ENCODE data around the gene GAB1.
A peak's percentile ranks its signal among the peaks of the same experiment; 100 is the strongest.

Gene GAB1

GRCh38 chr4:143394739-143395453 is 58.2 kb downstream of the GAB1 start:
- H3K4me3 ChIP-seq (ENCODE audit: low read depth, low read length), result no peak overlapping the region
- TF ChIP-seq, protein P1, sequence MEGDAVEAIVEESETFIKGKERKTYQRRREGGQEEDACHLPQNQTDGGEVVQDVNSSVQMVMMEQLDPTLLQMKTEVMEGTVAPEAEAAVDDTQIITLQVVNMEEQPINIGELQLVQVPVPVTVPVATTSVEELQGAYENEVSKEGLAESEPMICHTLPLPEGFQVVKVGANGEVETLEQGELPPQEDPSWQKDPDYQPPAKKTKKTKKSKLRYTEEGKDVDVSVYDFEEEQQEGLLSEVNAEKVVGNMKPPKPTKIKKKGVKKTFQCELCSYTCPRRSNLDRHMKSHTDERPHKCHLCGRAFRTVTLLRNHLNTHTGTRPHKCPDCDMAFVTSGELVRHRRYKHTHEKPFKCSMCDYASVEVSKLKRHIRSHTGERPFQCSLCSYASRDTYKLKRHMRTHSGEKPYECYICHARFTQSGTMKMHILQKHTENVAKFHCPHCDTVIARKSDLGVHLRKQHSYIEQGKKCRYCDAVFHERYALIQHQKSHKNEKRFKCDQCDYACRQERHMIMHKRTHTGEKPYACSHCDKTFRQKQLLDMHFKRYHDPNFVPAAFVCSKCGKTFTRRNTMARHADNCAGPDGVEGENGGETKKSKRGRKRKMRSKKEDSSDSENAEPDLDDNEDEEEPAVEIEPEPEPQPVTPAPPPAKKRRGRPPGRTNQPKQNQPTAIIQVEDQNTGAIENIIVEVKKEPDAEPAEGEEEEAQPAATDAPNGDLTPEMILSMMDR (conservative IDR thresholded peaks at IDR 0.05; ENCODE audit: low read depth, low read length), result no peak
- DNase-seq (ENCODE audit: low read depth), result no peak

- no peak for DNase-seq (ENCODE audit: low read depth)
- TF ChIP-seq, protein P1 (conservative IDR thresholded peaks at IDR 0.05; ENCODE audit: low read depth, low read length), result peak; percentile 38
- no peak overlapping the region for H3K4me3 ChIP-seq (ENCODE audit: low read depth, low read length)
Measured at GRCh38 chr4:143396695-143397094, 60.0 kb downstream of the GAB1 start.

DNA sequence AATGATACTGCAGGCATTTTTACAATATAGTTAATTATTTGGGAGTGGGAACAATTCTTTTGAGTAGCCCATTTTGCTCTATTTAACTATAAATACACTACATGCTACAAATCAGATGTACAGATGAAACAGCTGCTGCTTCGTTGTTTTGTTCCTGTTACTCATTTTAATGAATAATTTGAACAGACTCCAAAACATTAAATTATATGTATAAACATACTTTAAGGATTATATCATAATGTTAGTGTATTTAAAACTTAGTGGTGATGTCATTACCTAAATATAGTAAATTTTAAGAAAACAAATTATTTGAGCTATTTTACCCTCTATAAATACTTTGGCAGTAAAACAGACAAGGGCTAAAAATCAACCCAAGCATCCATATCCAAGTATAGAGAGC is 60.7 kb downstream of the GAB1 start:
- TF ChIP-seq, protein P1 (conservative IDR thresholded peaks at IDR 0.05; ENCODE audit: low read depth, low read length), result no peak
- H3K4me3 ChIP-seq (ENCODE audit: low read depth, low read length), result no peak overlapping the region
- no peak for DNase-seq (ENCODE audit: low read depth)

DNA sequence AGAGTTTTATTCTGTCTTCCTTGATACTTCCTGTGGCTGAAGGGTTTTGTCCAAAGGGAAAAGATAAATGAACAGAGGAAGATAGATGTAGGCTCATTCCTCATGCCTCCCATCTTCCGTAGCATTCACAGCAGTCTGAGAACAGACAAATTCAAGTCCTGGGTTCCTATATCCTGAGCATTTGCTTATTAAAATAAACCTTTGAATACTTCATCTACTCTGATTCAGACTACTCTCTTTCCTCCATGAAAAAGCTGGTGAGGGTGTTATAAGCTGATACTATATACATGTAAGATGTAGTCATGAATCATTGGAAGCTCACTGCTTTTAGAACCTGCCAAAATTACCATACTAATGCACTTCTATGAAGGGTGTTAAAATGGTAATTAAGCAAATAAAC is 61.2 kb downstream of the GAB1 start:
- TF ChIP-seq, protein P1 (conservative IDR thresholded peaks at IDR 0.05; ENCODE audit: low read depth, low read length), result no peak
- H3K4me3 ChIP-seq (ENCODE audit: low read depth, low read length), result no peak overlapping the region
- no peak for DNase-seq (ENCODE audit: low read depth)

DNA sequence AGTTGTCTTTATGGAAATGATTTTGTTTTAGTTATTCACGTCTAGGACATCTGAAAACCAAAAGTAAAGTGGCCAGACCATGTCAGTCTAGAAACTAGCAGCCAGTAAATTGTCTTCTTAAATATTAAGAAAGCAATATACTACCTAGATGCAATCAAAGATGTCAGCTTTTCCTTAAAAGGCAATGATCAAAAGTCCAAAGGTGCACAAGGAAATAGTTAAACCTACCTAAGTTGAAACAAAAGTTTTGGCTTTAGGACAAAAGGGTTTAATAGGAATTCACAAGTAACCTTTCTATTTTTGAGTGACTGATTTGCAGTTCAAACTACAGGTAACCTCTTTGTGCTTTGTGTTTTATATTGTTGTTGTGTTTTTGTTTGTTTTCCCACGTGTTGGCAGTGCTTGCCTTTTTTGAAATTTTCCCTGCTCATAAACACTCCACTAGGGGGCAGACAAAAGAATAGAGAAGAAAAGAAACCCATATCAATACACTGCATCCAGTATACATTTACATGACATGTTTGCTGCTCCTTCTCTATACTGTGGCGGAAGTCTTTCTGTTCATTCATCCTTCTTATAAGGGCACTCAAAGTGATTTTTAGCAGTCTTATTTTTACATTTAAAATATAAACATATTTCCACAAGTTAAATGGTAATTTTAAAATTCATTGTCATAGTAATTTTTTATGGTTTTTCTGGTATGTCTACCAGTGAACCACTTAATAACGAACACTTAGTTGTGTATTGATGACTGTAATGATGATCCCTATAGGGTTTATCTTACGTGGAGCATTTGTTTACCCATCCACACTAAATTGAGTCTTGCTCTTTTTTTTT is 62.7 kb downstream of the GAB1 start:
- H3K4me3 ChIP-seq (ENCODE audit: low read depth, low read length), result no peak overlapping the region
- TF ChIP-seq, protein P1 (conservative IDR thresholded peaks at IDR 0.05; ENCODE audit: low read depth, low read length), result peak; percentile 74
- peak; percentile 52 for DNase-seq (ENCODE audit: low read depth)

DNA sequence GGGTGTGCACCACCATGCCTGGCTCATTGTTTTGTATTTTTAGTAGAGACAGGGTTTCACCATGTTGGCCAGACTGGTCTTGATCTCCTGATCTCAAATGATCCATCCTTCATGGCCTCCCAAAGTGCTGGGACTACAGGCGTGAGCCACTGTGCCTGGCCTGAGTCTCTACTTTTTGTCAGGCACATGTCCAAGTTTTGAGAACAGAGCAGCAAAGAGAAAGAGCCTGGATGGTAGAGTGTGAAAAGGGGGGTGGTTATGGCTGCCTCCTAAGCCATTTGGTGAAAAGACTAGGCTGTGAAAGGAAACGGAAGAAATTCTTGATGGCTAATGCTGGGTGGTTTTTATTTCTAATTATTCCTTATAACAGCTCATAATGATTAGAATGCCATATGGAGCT is 63.4 kb downstream of the GAB1 start:
- no peak for DNase-seq (ENCODE audit: low read depth)
- TF ChIP-seq, protein P1 (conservative IDR thresholded peaks at IDR 0.05; ENCODE audit: low read depth, low read length), result no peak
- no peak overlapping the region for H3K4me3 ChIP-seq (ENCODE audit: low read depth, low read length)

All from choroid plexus epithelial cell (primary cell).